Smooth muscle cell (in vitro differentiated cells): ENCODE measurements around the gene SPDEF. TPM values are rescaled to one million over a fixed set of nuclear protein-coding genes. Genes with fewer than 3 reads are reported as not detected.

ENCODE experiments used
- DNase-seq: peaks from one replicate; lab custom pipeline; 2025; ENCODE audit not compliant: unreplicated experiment; lab: John Stamatoyannopoulos, UW
- H2AFZ ChIP-seq: fragments of 200-600 bp; sonication (generic); 2 replicates; pipeline ENCODE4 v1.6.0; 2016; ENCODE audit warnings: antibody characterized with exemption, low read depth, mild to moderate bottlenecking
- H3F3A ChIP-seq: fragments of 200-600 bp; sonication (generic); 2 replicates; pipeline ENCODE4 v1.6.0; 2017; ENCODE audit warnings: antibody characterized with exemption, low read depth
- H3K27ac ChIP-seq: fragments of 200-600 bp; sonication (generic); 2 replicates; pipeline ENCODE4 v1.5.1; 2016; ENCODE audit warnings: low read depth, mild to moderate bottlenecking
- H3K27me3 ChIP-seq: fragments of 200-600 bp; sonication (generic); 2 replicates; pipeline ENCODE4 v1.6.1; 2016; ENCODE audit warnings: low read depth, mild to moderate bottlenecking
- H3K36me3 ChIP-seq: fragments of 200-600 bp; sonication (generic); 2 replicates; pipeline ENCODE4 v1.5.1; 2016; ENCODE audit warnings: low read depth
- H3K4me1 ChIP-seq: fragments of 200-600 bp; sonication (generic); 2 replicates; pipeline ENCODE4 v1.5.1; 2016; ENCODE audit warnings: low read depth
- H3K4me2 ChIP-seq: fragments of 200-600 bp; sonication (generic); 2 replicates; pipeline ENCODE4 v1.6.0; 2016; ENCODE audit warnings: mild to moderate bottlenecking
- H3K4me3 ChIP-seq: fragments of 200-600 bp; sonication (generic); 2 replicates; pipeline ENCODE4 v1.5.1; 2016; ENCODE audit warnings: mild to moderate bottlenecking
- H3K79me2 ChIP-seq: fragments of 200-600 bp; sonication (generic); 2 replicates; pipeline ENCODE4 v1.6.0; 2016; ENCODE audit warnings: low read depth, mild to moderate bottlenecking
- H3K9ac ChIP-seq: fragments of 200-600 bp; sonication (generic); 2 replicates; pipeline ENCODE4 v1.6.0; 2016; ENCODE audit warnings: low read depth
- H3K9me3 ChIP-seq: fragments of 200-600 bp; sonication (generic); replicated peaks from 2 replicates; pipeline ENCODE4 v1.5.1; 2016; ENCODE audit warnings: low read depth
- H4K20me1 ChIP-seq: fragments of 200-600 bp; sonication (generic); 2 replicates; pipeline ENCODE4 v1.6.0; 2016; ENCODE audit warnings: low read depth
- WGBS: methylation state at CpG from one replicate; pipeline ENCODE4 v1.1.7; 2016; ENCODE audit warnings: low lambda C conversion rate; 5-methylcytosine and 5-hydroxymethylcytosine counted together
- polyA plus RNA-seq: library from polyadenylated mRNA; unstranded; fragments of >200 nt; fragmentation: Nextera tagmentation; extraction: Ambion mirVana; gene quantifications from 2 replicates; pipeline ENCODE4 v1.2.1, GENCODE V29; 2016
- total RNA-seq: library from RNA; depleted of rRNA; stranded (reverse); fragments of >200 nt; gene quantifications from 2 replicates; pipeline ENCODE4 v1.2.3, GENCODE V29; 2014
- TF ChIP-seq, protein P1 (sequence below): fragments of 200-600 bp; sonication (generic); IDR thresholded peaks from 2 replicates; pipeline ENCODE4 v1.5.1; 2017; ENCODE audit warnings: borderline replicate concordance, mild to moderate bottlenecking, antibody characterized with exemption; ENCODE audit not compliant: insufficient read depth, poor library complexity, severe bottlenecking

Gene SPDEF
- total and polyA plus RNA-seq, 2 experiments from 2014 or later: 0.16 TPM; not detected in 1

DNA sequence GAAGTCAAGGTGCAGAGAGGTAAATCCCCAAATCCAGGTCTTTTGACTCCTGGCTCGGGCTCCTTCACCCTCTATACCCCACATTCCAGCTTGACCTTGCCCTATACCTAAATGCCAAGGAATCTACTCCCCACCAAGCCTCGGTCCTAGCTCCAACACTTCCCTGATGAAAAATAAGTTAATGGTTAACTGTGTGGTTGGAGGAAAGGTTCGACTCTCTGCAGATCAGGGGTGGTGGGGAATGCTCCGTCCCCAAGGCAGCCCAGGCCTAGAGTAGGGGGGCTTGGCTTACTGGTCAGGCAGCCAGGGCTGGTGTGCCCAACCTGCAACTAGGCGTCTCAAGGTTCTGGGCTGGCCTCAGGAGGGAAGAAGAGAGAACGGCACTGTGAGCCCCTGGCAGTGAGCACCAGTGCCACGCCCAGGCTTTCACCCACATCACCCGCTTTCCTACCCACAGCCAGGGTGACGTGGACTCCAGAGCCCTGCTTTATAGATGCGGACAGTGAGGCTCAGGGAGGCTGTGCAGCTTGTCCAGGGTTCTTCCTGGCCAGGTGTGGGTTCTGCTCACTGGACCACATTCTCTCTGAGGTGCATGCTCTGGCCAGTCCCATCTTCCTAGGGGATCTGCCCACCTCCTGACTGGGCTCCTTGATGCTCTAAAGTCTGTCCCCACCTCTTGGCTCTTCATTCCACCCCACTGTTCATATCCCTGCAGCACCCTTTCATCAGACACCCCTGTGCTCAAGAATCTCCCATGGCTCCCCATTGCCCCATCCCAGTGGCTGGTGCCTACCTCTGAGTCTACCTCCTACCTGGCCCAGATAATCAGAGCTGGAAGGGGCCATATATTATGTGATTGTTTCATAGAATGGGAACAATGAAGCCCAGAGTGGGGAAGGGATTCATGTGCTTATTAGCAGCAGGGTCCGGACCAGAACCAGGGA is 8.2 kb downstream of the SPDEF start:
- Histone ChIP-seq H3K4me1 (no peaks in the 10 kb centered on the region), H3K4me2 (no peak overlapping the region), H3K9ac (no peak overlapping the region), H4K20me1 (no peaks in the 10 kb centered on the region), H3K36me3 (no peaks in the 10 kb centered on the region), H2AFZ (no peak overlapping the region), H3K4me3 (no peak overlapping the region), H3K9me3 (no peaks in the 10 kb centered on the region), H3K79me2 (no peaks in the 10 kb centered on the region), H3F3A (no peaks in the 10 kb centered on the region), H3K27me3 (no peaks in the 10 kb centered on the region), H3K27ac (no peak overlapping the region)
- TF ChIP-seq, protein P1, sequence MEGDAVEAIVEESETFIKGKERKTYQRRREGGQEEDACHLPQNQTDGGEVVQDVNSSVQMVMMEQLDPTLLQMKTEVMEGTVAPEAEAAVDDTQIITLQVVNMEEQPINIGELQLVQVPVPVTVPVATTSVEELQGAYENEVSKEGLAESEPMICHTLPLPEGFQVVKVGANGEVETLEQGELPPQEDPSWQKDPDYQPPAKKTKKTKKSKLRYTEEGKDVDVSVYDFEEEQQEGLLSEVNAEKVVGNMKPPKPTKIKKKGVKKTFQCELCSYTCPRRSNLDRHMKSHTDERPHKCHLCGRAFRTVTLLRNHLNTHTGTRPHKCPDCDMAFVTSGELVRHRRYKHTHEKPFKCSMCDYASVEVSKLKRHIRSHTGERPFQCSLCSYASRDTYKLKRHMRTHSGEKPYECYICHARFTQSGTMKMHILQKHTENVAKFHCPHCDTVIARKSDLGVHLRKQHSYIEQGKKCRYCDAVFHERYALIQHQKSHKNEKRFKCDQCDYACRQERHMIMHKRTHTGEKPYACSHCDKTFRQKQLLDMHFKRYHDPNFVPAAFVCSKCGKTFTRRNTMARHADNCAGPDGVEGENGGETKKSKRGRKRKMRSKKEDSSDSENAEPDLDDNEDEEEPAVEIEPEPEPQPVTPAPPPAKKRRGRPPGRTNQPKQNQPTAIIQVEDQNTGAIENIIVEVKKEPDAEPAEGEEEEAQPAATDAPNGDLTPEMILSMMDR: no peak
- no peak for DNase-seq
- 95% methylated on average over 11 of the region's 11 CpGs for WGBS

GRCh38 chr6:34546551-34547321 is 9.4 kb downstream of the SPDEF start:
- no peak overlapping the region for H3K9ac ChIP-seq
- H4K20me1 ChIP-seq: no peaks in the 10 kb centered on the region
- no peak overlapping the region for H3K27ac ChIP-seq
- H3K36me3 ChIP-seq: no peaks in the 10 kb centered on the region
- H3K4me1 ChIP-seq: no peaks in the 10 kb centered on the region
- DNase-seq: no peak
- TF ChIP-seq, protein P1: no peak
- 78% methylated on average over 10 of the region's 11 CpGs for WGBS
- H3F3A ChIP-seq: no peaks in the 10 kb centered on the region
- H3K27me3 ChIP-seq: no peaks in the 10 kb centered on the region
- no peaks in the 10 kb centered on the region for H3K79me2 ChIP-seq
- H3K4me3 ChIP-seq: no peak overlapping the region
- no peak overlapping the region for H2AFZ ChIP-seq
- no peaks in the 10 kb centered on the region for H3K9me3 ChIP-seq
- no peak overlapping the region for H3K4me2 ChIP-seq

GRCh38 chr6:34544776-34545471 is 11.2 kb downstream of the SPDEF start:
- no peak overlapping the region for H2AFZ ChIP-seq
- TF ChIP-seq, protein P1: no peak
- H3F3A ChIP-seq: no peaks in the 10 kb centered on the region
- DNase-seq: no peak
- no peaks in the 10 kb centered on the region for H3K4me1 ChIP-seq
- no peaks in the 10 kb centered on the region for H4K20me1 ChIP-seq
- no peaks in the 10 kb centered on the region for H3K79me2 ChIP-seq
- no peak overlapping the region for H3K27ac ChIP-seq
- no peaks in the 10 kb centered on the region for H3K9me3 ChIP-seq
- H3K4me3 ChIP-seq: no peak overlapping the region
- H3K36me3 ChIP-seq: no peaks in the 10 kb centered on the region
- H3K27me3 ChIP-seq: no peaks in the 10 kb centered on the region
- WGBS: 90% methylated on average over 13 of the region's 13 CpGs
- no peak overlapping the region for H3K4me2 ChIP-seq
- no peak overlapping the region for H3K9ac ChIP-seq
